Thyroid gland (tissue), 4 donors: Measurements from ENCODE around the gene DLG1. TPM values are rescaled to one million over a fixed set of nuclear protein-coding genes. Genes with fewer than 3 reads are reported as not detected.

Experiments used
- DNase-seq, 2 donors: peaks; one replicate each; pipeline ENCODE4 v3.0.0-alpha.2; 2019
- H3K27ac ChIP-seq, 3 donors: fragments of 200-600 bp; sonication (generic); 1 replicate in 2 of 3; 2 replicates in 1 of 3; pipeline ENCODE4 v1.5.1; 2016 to 2019; ENCODE audit warnings: mild to moderate bottlenecking in 1 of 3, moderate library complexity in 1 of 3
- H3K27me3 ChIP-seq: fragments of 200-600 bp; sonication (generic); one replicate; pipeline ENCODE4 v1.5.1; 2019
- H3K36me3 ChIP-seq, 2 donors: fragments of 200-600 bp; sonication (generic); one replicate each; pipeline ENCODE4 v1.5.1; 2016 to 2019
- H3K4me1 ChIP-seq, 2 donors: fragments of 200-600 bp; sonication (generic); one replicate each; pipeline ENCODE4 v1.5.1; 2017 to 2019
- H3K4me3 ChIP-seq, 3 donors: fragments of 200-600 bp; sonication (generic); replicated peaks in 1 of 3; 1 replicate in 2 of 3; 2 replicates in 1 of 3; pipeline ENCODE4 v1.5.1; 2016; ENCODE audit warnings: mild to moderate bottlenecking in 1 of 3
- H3K9me3 ChIP-seq: fragments of 200-600 bp; sonication (generic); one replicate; pipeline ENCODE4 v1.5.1; 2017
- POLR2A ChIP-seq, 2 donors: fragments of 450-650 bp; IDR thresholded peaks; one replicate each; pipeline ENCODE4 v1.6.1; 2017; ENCODE audit warnings: antibody characterized with exemption in 2 of 2, mild to moderate bottlenecking in 2 of 2, moderate library complexity in 1 of 2
- WGBS, 2 donors: methylation state at CpG; one replicate each; pipeline ENCODE4 v1.1.5; 2017; 5-methylcytosine and 5-hydroxymethylcytosine counted together
- intact Hi-C: fragments of 100-400 bp; cut with DNase I; formaldehyde crosslinking; loops from one replicate; pipeline ENCODE4 v1.15.1; 2023
- total RNA-seq, 4 donors: library from RNA; depleted of rRNA; stranded (reverse); fragments of >200 nt; gene quantifications; one replicate each; pipeline ENCODE4 v1.2.3, GENCODE V29; 2016
- TF ChIP-seq, protein P1 (sequence below), 6 experiments: fragments of 200-600 bp in 3 of 6; fragments of 450-650 bp in 3 of 6; sonication (generic) in 3 of 6; IDR thresholded peaks; one replicate each; pipeline ENCODE4 v1.5.1; 2016 to 2019; ENCODE audit warnings: antibody characterized with exemption in 6 of 6, mild to moderate bottlenecking in 2 of 6, inconsistent platforms in 1 of 6, moderate library complexity in 1 of 6

DLG1 gene
- total RNA-seq, 4 donors from 2014 or later = 111 to 233 (median 174) TPM

GRCh38 chr3:197302696-197303341, 4.4 kb upstream of the DLG1 start:
- H3K4me1 ChIP-seq = peaks cover 4 to 8% of the 10 kb centered on the region in 2 donors
- H3K27ac ChIP-seq = no peak overlapping the region
- no peak overlapping the region for H3K4me3 ChIP-seq
- TF ChIP-seq, protein P1, sequence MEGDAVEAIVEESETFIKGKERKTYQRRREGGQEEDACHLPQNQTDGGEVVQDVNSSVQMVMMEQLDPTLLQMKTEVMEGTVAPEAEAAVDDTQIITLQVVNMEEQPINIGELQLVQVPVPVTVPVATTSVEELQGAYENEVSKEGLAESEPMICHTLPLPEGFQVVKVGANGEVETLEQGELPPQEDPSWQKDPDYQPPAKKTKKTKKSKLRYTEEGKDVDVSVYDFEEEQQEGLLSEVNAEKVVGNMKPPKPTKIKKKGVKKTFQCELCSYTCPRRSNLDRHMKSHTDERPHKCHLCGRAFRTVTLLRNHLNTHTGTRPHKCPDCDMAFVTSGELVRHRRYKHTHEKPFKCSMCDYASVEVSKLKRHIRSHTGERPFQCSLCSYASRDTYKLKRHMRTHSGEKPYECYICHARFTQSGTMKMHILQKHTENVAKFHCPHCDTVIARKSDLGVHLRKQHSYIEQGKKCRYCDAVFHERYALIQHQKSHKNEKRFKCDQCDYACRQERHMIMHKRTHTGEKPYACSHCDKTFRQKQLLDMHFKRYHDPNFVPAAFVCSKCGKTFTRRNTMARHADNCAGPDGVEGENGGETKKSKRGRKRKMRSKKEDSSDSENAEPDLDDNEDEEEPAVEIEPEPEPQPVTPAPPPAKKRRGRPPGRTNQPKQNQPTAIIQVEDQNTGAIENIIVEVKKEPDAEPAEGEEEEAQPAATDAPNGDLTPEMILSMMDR (IDR thresholded peaks at IDR 0.05) = no peak
- TF ChIP-seq POLR2A (IDR thresholded peaks at IDR 0.05) = no peak
- no peak for DNase-seq
- 92% methylated on average over 3 of the region's 3 CpGs for WGBS, 2 donors
- intact Hi-C loops = no loop called here
- H3K36me3 ChIP-seq = no peaks in the 10 kb centered on the region
- no peaks in the 10 kb centered on the region for H3K27me3 ChIP-seq
- H3K9me3 ChIP-seq = no peaks in the 10 kb centered on the region

DNA sequence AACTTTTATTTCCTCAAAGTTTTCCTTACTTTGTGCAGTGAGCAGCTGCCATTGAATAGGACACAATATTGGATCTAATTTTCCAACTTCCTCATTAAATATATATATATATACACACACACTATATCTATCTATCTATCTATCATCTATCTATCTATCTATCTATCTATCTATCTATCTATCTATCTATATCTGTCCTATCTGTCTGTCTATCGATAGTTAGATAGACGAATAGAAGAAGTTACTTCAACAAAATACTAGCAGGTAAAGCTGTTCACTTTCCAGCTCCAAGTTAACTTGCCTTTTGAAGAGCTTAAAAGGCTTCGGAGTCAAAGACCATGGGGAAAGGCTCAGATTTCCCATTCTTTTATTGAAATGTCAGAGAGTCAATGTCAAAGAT, 3.6 kb upstream of the DLG1 start:
- TF ChIP-seq POLR2A (IDR thresholded peaks at IDR 0.05) = no peak
- H3K4me1 ChIP-seq = peaks cover 4 to 8% of the 10 kb centered on the region in 2 donors

DNA sequence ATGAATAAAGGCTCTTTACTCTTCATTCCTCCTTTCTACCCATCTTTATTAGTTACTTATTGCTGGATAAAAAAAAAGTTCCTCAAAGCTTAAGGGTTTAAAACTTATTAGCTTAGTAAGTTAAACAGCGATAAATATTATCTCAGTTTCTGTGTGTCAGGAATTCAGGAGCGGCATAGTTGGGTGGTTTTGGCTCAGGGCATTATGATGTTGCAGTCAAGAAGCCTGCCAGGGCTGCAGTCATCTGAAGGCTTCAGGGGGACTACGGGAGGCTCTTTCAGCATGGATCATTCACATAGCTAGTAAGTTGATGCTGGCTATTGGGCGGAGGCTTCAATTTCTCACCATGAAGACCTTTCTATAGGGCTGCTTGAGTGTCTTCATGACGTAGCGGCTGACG, 1.9 kb upstream of the DLG1 start:
- Histone ChIP-seq H3K36me3 (no peaks in the 10 kb centered on the region), H3K4me3 (no peak overlapping the region), H3K4me1 (peaks cover 12 to 19% of the 10 kb centered on the region in 2 donors), H3K9me3 (no peaks in the 10 kb centered on the region), H3K27me3 (no peaks in the 10 kb centered on the region), H3K27ac (no peak overlapping the region)
- TF ChIP-seq, protein P1 (IDR thresholded peaks at IDR 0.05) = no peak
- no peak for TF ChIP-seq POLR2A (IDR thresholded peaks at IDR 0.05)
- no peak for DNase-seq
- WGBS, 2 donors = 94 to 97% methylated on average over 7 of the region's 7 CpGs
- intact Hi-C loops = no loop called here

More for the DNA sequence above, 3.6 kb upstream of the DLG1 start:
- Histone ChIP-seq H3K9me3 (no peaks in the 10 kb centered on the region), H3K36me3 (no peaks in the 10 kb centered on the region), H3K4me3 (no peak overlapping the region), H3K27ac (no peak overlapping the region), H3K27me3 (no peaks in the 10 kb centered on the region)
- intact Hi-C loops = no loop called here
- 91 to 97% methylated on average over 3 of the region's 3 CpGs for WGBS, 2 donors
- DNase-seq = no peak

DNA sequence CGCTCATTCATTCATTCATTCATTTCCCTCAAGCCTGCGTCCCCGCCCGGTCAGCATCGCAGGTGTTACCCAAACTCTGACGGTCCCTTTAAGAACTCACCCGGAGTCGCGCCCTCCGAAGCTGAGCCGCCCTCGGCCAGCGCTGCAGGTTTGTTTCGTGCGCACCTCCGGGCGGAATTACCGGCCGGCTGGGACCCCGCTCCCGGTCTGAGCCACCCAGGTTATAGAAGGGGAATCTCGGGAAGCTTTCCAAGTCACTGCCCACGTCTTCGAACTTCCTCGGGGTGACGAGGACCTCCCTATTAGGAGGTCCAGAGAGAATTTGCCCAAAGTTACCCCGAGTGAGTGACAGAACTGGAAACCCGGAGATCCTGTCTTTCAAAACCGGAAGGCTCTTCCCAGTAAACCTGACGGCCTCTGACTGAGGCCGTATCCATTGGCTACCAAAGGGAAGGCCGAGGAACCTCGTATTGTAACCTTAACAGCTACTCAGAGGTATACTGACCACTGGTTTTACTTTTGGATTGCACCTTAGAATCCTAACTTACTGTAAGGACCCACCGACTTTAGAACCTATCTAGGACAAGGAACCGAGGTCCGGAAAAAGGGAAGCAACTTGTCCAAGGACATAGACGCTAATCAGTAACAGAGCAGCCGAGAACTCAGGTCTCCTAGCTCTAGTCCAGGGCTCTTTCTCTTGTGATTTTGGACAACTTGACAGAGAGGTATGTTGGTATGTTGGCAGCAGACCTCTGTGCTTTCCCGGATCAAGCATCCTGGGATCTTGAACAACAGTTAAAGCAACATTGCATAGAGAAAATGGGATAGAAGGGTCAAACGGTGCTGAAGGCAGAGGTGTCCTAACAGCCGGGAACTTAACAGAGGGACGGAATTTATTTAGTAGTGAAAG, 788 bp upstream of the DLG1 start:
- peak overlapping the region; percentile 84 to 97 (median 89) for H3K27ac ChIP-seq
- no peaks in the 10 kb centered on the region for H3K36me3 ChIP-seq
- intact Hi-C loops = no loop called here
- no peaks in the 10 kb centered on the region for H3K9me3 ChIP-seq
- H3K27me3 ChIP-seq = no peaks in the 10 kb centered on the region
- peak; percentile 67 to 72 for DNase-seq
- peak in 1 of 2 donors; percentile 37 for TF ChIP-seq POLR2A (IDR thresholded peaks at IDR 0.05)
- TF ChIP-seq, protein P1 (IDR thresholded peaks at IDR 0.05) = no peak
- peak overlapping the region; percentile 9 to 97 (median 54) for H3K4me3 ChIP-seq
- WGBS, 2 donors = 9 to 10% methylated on average over 30 to 38 of the region's 42 CpGs
- H3K4me1 ChIP-seq = peaks cover 14 to 19% of the 10 kb centered on the region in 2 donors

- Histone ChIP-seq H3K27me3 (no peaks in the 10 kb centered on the region), H3K9me3 (no peaks in the 10 kb centered on the region), H3K36me3 (no peaks in the 10 kb centered on the region), H3K4me3 (peak overlapping the region; percentile 54 to 97 (median 56)), H3K4me1 (peaks cover 14 to 32% of the 10 kb centered on the region in 2 donors), H3K27ac (peak overlapping the region; percentile 84 to 97 (median 89))
- TF ChIP-seq POLR2A (IDR thresholded peaks at IDR 0.05) = no peak
- TF ChIP-seq, protein P1 (IDR thresholded peaks at IDR 0.05) = no peak
- intact Hi-C loops = no loop called here
- DNase-seq = peak; percentile 89 to 91
- whole genome bisulfite sequencing, 2 donors = 0% methylated on average over 12 of the region's 100 CpGs
Observed at GRCh38 chr3:197297476-197298340, 704 bp downstream of the DLG1 start.
